Activated T-helper 1 cell treated with anti-CD3 and anti-CD28 coated beads, Interleukin-12 subunit alpha, Interleukin-12 subunit beta, Interleukin-2, Interleukin-4 antibody, amounts not matched to agents 30 ng/mL and 10 ng/mL and 1 ng/mL, durations not matched to agents 14 hours and 24 hours and 36 hours (primary cell): ENCODE results near the gene HMGCS2. TPM values are rescaled to one million over a fixed set of nuclear protein-coding genes. Genes with fewer than 3 reads are reported as not detected.
"Not testable (repeated sequence)": the region's sequence is repeated elsewhere in the genome, so short reads cannot be mapped to it uniquely, and the experiment has no call there.

ENCODE experiments used
- DNase-seq: peaks from one replicate; pipeline ENCODE4 v3.0.0; 2021; ENCODE audit warnings: low spot score
- H3K27ac Mint-ChIP-seq: one replicate; pipeline ENCODE4 v1.8.0; 2021; ENCODE audit warnings: mild to moderate bottlenecking, mixed read lengths
- H3K27me3 Mint-ChIP-seq: one replicate; pipeline ENCODE4 v1.8.0; 2022; ENCODE audit warnings: mild to moderate bottlenecking, moderate library complexity, mixed read lengths; ENCODE audit not compliant: insufficient read depth
- H3K36me3 Mint-ChIP-seq: one replicate; pipeline ENCODE4 v1.8.0; 2021; ENCODE audit warnings: low read depth, mixed read lengths
- H3K4me1 Mint-ChIP-seq: one replicate; pipeline ENCODE4 v1.8.0; 2021; ENCODE audit warnings: low read depth, mixed read lengths
- H3K4me3 Mint-ChIP-seq: one replicate; pipeline ENCODE4 v1.8.0; 2021; ENCODE audit warnings: mild to moderate bottlenecking, moderate library complexity, mixed read lengths
- H3K9me3 Mint-ChIP-seq: one replicate; pipeline ENCODE4 v1.8.0; 2021; ENCODE audit warnings: mixed read lengths
- intact Hi-C: fragments of 100-400 bp; cut with micrococcal nuclease; formaldehyde crosslinking; loops from one replicate; pipeline ENCODE4 v1.15.1; 2024
- total RNA-seq: library from RNA; stranded (reverse); gene quantifications from 2 replicates; pipeline ENCODE4 v1.2.3, GENCODE V29; 2022

The HMGCS2 gene
- total RNA-seq, 1 donor from 2014 or later: not detected

DNA sequence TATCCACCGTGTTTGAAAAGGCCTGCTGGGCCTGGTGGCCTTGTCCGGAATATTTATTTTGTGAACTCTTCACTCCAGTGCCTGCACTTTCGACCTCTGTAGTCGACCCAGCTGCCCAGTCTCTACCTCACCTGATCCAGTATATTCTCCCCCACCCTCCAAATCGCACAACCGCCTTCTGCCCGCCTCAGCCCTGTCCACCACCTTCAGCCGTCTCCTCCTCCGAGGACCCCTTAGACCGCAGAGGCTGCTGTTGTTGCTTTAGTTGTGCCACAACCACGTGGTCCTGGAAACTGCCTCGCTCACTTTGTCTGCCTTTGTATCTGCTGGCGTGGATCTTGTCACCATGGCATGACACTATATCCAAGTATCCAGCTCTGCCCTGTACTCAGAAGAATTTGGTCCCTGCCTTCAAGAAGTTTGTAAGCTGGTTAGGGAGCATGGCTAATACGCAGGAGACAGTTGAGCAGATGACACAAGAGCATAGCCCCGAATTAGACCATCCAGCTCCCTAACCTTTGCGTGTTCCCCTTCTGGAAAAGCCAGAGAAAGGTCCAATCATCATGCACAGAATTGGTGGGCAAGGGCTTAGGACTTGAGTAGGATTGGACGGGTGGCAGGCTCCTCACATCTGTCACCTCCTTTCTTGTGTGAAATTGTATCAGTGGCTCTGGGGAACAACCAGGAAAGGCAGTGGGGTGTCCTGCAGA is 55.5 kb downstream of the HMGCS2 start:
- H3K27ac Mint-ChIP-seq: peak overlapping the region; percentile 81

DNA sequence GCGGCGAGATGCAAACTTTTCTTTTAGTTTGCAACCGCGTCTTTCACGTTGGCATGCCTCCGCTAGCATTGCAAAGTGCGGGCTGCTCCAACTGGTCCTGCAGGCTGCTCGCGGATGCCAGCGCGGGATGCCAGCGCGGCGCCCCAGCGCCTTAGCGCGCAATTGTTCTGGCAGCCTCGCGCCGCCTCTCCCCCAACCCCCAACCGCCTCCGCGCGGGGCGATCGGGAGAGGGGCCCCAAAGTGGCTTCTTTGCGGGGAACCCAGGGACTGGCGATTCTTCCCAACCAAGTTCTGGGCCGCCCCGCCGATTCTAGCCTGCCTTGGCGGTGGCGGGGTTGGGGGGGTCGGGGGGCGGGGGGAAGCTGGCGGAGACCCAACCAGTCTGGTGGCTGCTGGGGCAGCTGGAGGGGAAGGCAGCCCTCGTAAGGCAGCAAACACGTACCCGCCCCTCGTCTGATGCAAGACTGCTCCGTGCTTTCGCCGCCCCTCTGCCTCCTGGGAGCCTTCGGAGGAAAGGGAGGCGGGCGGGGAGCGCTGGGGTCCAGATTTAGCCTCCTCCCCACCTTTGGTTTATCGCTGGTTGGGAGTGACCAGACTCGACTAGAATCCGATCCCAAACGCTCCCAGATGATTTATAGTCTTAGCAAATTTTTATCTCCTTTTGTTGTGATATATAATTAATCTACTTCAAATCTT is 56.2 kb downstream of the HMGCS2 start:
- Mint-ChIP-seq H3K27me3 (peaks cover 30% of the 10 kb centered on the region), H3K4me1 (peaks cover 42% of the 10 kb centered on the region), H3K36me3 (peaks cover 10% of the 10 kb centered on the region), H3K27ac (peak overlapping the region; percentile 81), H3K9me3 (no peaks in the 10 kb centered on the region), H3K4me3 (peak overlapping the region; percentile 94)
- DNase-seq: peak; percentile 20
- intact Hi-C loops: loop anchor here (5.0 kb wide), 2 partner anchors 65 to 570 kb away; partner anchors contain the start of genes WARS2 and ZNF697

More for the DNA sequence above, 55.5 kb downstream of the HMGCS2 start:
- Mint-ChIP-seq H3K27me3 (peaks cover 25% of the 10 kb centered on the region), H3K4me1 (peaks cover 42% of the 10 kb centered on the region), H3K36me3 (peaks cover 12% of the 10 kb centered on the region), H3K9me3 (no peaks in the 10 kb centered on the region), H3K4me3 (peak overlapping the region; percentile 91)
- intact Hi-C loops: loop anchor here (5.0 kb wide), 2 partner anchors 66 to 571 kb away; partner anchors contain the start of genes WARS2 and ZNF697
- DNase-seq: no peak

DNA sequence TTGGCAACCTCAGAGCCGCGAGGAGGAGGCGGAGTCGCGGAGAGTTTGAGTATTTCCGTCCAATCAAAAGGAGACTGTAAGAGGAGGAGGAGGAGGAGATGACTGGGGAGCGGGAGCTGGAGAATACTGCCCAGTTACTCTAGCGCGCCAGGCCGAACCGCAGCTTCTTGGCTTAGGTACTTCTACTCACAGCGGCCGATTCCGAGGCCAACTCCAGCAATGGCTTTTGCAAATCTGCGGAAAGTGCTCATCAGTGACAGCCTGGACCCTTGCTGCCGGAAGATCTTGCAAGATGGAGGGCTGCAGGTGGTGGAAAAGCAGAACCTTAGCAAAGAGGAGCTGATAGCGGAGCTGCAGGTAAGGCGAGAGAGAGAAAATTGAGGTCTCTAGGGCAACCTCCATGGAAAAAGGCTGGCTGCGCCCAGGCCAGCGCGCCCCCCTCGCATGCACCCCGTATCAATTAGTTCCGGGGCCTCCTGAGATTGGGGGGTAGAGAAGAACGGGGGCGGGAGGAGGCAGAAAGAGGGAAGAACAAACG is 56.8 kb downstream of the HMGCS2 start, which contains the start of gene PHGDH:
Gene PHGDH (plus strand): TSS at position 131 of the 538 bp plus-strand sequence. CDS start 89 bp downstream, at position 220.
- H3K27ac Mint-ChIP-seq: peak within 1 kb of the TSS; percentile 80
- H3K4me3 Mint-ChIP-seq: peak within 1 kb of the TSS; percentile 94
- intact Hi-C loops: loop anchor here (5.0 kb wide), 2 partner anchors 65 to 570 kb away; partner anchors contain the start of genes WARS2 and ZNF697
- H3K36me3 Mint-ChIP-seq: peaks cover 10% of the 10 kb centered on the region
- H3K9me3 Mint-ChIP-seq: peaks cover 3% of the 10 kb centered on the region
- peaks cover 30% of the 10 kb centered on the region for H3K27me3 Mint-ChIP-seq
- DNase-seq: peak; percentile 59
- peaks cover 42% of the 10 kb centered on the region for H3K4me1 Mint-ChIP-seq

DNA sequence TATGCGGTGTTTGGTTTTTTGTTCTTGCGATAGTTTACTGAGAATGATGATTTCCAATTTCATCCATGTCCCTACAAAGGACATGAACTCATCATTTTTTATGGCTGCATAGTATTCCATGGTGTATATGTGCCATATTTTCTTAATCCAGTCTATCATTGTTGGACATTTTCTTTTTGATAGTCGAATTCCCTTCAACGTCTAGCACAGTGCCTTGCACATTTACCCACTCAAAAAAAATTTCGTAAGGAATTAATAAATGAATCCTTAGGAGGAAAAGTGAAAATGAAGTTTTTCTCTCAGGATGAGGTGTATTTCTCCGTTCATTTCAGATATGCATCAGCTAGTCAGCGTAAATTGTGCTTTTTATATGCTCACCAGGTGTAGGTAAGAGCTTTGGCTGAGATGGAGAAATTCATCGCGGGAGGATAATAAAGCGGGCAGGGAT is 57.3 kb downstream of the HMGCS2 start:
- Mint-ChIP-seq H3K27ac (peak overlapping the region; percentile 80), H3K4me3 (peak overlapping the region; percentile 94), H3K4me1 (peaks cover 40% of the 10 kb centered on the region), H3K27me3 (peaks cover 30% of the 10 kb centered on the region)
- not testable (repeated sequence) for H3K9me3 Mint-ChIP-seq, DNase-seq, H3K36me3 Mint-ChIP-seq
- intact Hi-C loops: loop anchor here (5.0 kb wide), 2 partner anchors 64 to 569 kb away; partner anchors contain the start of genes WARS2 and ZNF697

DNA sequence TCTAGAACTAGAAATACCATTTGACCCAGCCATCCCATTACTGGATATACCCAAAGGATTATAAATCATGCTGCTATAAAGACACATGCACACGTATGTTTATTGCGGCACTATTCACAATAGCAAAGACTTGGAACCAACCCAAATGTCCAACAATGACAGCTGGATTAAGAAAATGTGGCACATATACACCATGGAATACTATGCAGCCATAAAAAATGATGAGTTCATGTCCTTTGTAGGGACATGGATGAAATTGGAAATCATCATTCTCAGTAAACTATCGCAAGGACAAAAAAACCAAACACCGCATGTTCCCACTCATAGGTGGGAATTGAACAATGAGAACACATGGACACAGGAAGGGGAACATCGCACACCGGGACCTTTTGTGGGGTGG is 62.1 kb downstream of the HMGCS2 start:
- H3K27ac Mint-ChIP-seq, H3K4me1 Mint-ChIP-seq, intact Hi-C loops, H3K36me3 Mint-ChIP-seq, DNase-seq, H3K4me3 Mint-ChIP-seq: not testable (repeated sequence)
- Mint-ChIP-seq H3K9me3 (peaks cover 24% of the 10 kb centered on the region), H3K27me3 (peaks cover 33% of the 10 kb centered on the region)

DNA sequence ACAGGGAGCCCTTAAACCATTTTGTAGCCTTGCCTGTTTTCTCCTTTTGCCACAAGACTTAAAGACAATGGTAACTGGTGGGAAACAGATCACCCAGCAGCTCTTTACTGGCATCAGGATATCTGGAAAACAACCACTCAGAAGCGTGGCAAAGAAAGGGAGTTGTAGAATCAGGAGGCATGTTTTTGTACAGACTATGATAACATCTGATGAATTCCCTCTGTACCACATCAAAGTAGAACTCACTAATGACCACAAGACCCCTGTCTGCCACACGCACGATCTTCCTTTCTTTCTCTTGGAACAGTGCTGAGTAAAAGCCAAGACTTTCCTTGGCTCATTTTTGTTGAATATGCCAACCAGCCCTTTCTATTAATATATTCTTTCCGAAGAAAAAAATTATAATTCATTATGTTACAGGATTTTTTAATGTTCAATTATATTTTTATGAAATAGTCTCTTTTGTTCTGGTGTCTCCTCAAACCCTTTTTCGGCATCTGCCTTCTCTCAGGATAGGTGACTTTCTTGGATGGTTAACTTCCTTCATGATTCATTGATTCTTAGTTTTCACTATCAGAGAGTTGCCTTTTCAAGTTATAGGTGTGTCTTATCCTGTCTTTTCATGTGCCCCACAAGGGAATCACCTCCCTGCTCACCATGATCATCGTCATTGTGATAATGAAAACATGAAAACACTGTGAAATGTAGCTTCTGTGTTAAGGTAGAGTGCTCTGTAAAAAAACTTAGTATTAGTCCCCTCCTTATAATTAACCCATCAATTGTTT is 64.8 kb downstream of the HMGCS2 start:
- intact Hi-C loops: no loop called here
- no peaks in the 10 kb centered on the region for H3K4me1 Mint-ChIP-seq
- peaks cover 35% of the 10 kb centered on the region for H3K9me3 Mint-ChIP-seq
- H3K27me3 Mint-ChIP-seq: peaks cover 15% of the 10 kb centered on the region
- no peak overlapping the region for H3K4me3 Mint-ChIP-seq
- H3K36me3 Mint-ChIP-seq: peaks cover 8% of the 10 kb centered on the region
- H3K27ac Mint-ChIP-seq: no peak overlapping the region
- DNase-seq: no peak

DNA sequence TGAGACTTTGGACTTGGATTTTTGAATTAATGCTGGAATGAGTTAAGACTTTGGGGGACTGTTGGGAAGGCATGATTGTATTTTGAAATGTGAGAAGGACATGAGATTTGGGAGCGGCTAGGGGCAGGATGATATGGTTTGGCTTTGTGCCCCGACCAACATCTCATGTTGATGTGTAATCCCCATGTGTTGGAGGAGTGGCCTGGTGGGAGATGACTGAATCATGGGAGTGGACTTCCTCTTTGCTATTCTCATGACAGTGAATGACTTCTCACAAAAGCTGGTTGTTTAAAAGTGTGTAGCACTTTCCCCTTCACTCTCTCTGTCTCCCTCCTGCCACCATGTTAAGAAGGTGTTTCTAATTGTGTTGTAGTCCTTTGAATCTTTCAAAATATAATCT is 66.3 kb downstream of the HMGCS2 start:
- H3K4me1 Mint-ChIP-seq: no peaks in the 10 kb centered on the region
- intact Hi-C loops: no loop called here
- H3K9me3 Mint-ChIP-seq: peaks cover 35% of the 10 kb centered on the region
- no peak for DNase-seq
- H3K27me3 Mint-ChIP-seq: peaks cover 6% of the 10 kb centered on the region
- H3K4me3 Mint-ChIP-seq: no peak overlapping the region
- peaks cover 8% of the 10 kb centered on the region for H3K36me3 Mint-ChIP-seq
- H3K27ac Mint-ChIP-seq: no peak overlapping the region

DNA sequence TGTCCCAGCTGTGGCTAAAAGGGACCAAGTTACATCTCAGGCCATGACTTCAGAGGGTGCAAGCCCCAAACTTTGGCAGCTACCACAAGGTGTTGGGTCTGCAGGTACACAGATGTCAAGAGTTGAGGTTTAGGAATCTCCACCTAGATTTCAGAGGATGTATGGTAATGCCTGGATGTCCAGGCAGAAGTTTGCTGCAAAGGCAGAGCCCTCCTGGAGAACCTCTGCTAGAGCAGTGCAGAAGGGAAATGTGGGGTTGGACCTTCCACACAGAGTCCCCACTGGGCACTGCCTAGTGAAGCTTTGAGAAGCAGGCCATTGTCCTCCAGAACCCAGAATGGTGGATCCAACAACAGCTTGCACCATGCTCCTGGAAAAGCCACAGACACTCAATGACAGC is 67.0 kb downstream of the HMGCS2 start:
- no peaks in the 10 kb centered on the region for H3K4me1 Mint-ChIP-seq
- no peak overlapping the region for H3K4me3 Mint-ChIP-seq
- peaks cover 32% of the 10 kb centered on the region for H3K9me3 Mint-ChIP-seq
- peaks cover 8% of the 10 kb centered on the region for H3K36me3 Mint-ChIP-seq
- no peak for DNase-seq
- intact Hi-C loops: no loop called here
- peaks cover 6% of the 10 kb centered on the region for H3K27me3 Mint-ChIP-seq
- no peak overlapping the region for H3K27ac Mint-ChIP-seq

DNA sequence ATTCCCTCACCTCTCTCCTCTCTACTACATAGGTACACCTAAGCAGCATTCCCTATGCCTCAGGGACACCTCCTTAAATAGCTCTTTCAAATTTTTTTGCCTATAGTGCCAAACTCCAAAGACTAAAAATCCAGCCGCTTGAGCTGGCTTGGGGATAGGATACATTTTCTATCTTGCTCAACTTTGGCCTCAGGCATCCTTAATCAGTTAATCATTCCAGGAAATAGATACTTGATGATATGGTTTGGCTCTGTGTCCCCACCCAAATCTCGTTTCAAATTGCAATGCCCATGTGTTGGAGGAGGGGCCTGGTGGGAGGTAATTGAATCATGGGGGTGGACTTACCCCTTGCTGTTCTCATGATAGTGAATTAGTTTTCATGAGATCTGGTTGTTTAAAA is 68.4 kb downstream of the HMGCS2 start:
- Mint-ChIP-seq H3K27ac (no peak overlapping the region), H3K4me1 (no peaks in the 10 kb centered on the region), H3K36me3 (peaks cover 8% of the 10 kb centered on the region), H3K27me3 (peaks cover 6% of the 10 kb centered on the region), H3K9me3 (peaks cover 29% of the 10 kb centered on the region), H3K4me3 (no peak overlapping the region)
- intact Hi-C loops: no loop called here
- DNase-seq: no peak

Other genes starting within 250 kb of the HMGCS2 start
- 2.9 and 3.0 TPM in 2 replicates for gene ZNF697, start 120.6 kb downstream of the HMGCS2 start, total RNA-seq
- gene PHGDH, start 57.0 kb downstream of the HMGCS2 start, total RNA-seq: 46.7 and 49.3 TPM in 2 replicates
- gene REG4, start 42.6 kb upstream of the HMGCS2 start, total RNA-seq: 0.34 and 0.78 TPM in 2 replicates
- gene ADAM30, start 127.6 kb upstream of the HMGCS2 start, total RNA-seq: not detected in 2 replicates